Gastrocnemius medialis (tissue), 4 donors: ENCODE measurements around the gene ACSBG1.

Experiments
- POLR2A ChIP-seq, 2 donors: fragments of 450-650 bp; IDR thresholded peaks; one replicate each; pipeline ENCODE4 v1.6.1; 2017; ENCODE audit warnings: antibody characterized with exemption in 2 of 2, mild to moderate bottlenecking in 2 of 2, moderate library complexity in 2 of 2
- TF ChIP-seq, protein P1 (sequence below), 5 experiments: fragments of 450-650 bp in 3 of 5; fragments of 200-600 bp in 2 of 5; sonication (generic) in 2 of 5; IDR thresholded peaks in 4 of 5; conservative IDR thresholded peaks in 1 of 5; 1 replicate in 4 of 5; 2 replicates in 1 of 5; pipeline ENCODE4 v1.5.1; 2016 to 2019; ENCODE audit warnings: antibody characterized with exemption in 5 of 5, mild to moderate bottlenecking in 3 of 5, moderate library complexity in 3 of 5

DNA sequence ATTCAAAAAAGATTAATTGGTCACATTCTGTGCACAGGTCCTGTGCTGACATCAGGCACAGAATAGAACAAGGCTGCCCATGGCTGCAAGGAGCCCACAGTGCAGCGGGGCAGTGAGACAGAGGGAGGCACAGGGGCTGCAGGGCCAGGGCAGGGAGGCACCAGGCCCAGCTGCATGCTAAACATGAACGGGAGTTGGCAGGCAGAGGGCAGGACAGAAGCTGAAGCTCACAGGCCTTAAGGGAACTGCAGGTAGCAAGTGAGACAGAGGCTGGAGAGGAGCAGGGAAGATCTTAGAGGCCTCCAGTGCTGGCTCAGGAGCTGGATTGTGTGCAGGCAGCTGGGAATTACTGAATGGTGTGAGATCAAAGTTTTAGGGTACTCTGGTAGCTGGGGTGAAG lies 59.0 kb downstream of the ACSBG1 start:
- TF ChIP-seq, protein P1, sequence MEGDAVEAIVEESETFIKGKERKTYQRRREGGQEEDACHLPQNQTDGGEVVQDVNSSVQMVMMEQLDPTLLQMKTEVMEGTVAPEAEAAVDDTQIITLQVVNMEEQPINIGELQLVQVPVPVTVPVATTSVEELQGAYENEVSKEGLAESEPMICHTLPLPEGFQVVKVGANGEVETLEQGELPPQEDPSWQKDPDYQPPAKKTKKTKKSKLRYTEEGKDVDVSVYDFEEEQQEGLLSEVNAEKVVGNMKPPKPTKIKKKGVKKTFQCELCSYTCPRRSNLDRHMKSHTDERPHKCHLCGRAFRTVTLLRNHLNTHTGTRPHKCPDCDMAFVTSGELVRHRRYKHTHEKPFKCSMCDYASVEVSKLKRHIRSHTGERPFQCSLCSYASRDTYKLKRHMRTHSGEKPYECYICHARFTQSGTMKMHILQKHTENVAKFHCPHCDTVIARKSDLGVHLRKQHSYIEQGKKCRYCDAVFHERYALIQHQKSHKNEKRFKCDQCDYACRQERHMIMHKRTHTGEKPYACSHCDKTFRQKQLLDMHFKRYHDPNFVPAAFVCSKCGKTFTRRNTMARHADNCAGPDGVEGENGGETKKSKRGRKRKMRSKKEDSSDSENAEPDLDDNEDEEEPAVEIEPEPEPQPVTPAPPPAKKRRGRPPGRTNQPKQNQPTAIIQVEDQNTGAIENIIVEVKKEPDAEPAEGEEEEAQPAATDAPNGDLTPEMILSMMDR (IDR thresholded peaks at IDR 0.05 in 4 of 5, conservative IDR thresholded peaks at IDR 0.05 in 1 of 5): no peak
- no peak for TF ChIP-seq POLR2A (IDR thresholded peaks at IDR 0.05)
